Endometrial microvascular endothelial cells (primary cell): Measurements from ENCODE around the gene EGFLAM. TPM values are rescaled to one million over a fixed set of nuclear protein-coding genes. Genes with fewer than 3 reads are reported as not detected.

Experiments
- in situ Hi-C: cut with HindIII; loops from 2 replicates; pipeline ENCODE4 v1.10.0; 2017; ENCODE audit warnings: low sequenced_read_pairs, low pct_unique_long_range_greater_than_20kb; ENCODE audit errors: inconsistent ontology term
- total RNA-seq: library from RNA; depleted of rRNA; stranded (reverse); fragments of >200 nt; gene quantifications from one replicate; pipeline ENCODE4 v1.2.3, GENCODE V29; 2015; ENCODE audit errors: inconsistent ontology term

The EGFLAM gene
- total RNA-seq, 1 donor from 2014 or later: 0.46 TPM

DNA sequence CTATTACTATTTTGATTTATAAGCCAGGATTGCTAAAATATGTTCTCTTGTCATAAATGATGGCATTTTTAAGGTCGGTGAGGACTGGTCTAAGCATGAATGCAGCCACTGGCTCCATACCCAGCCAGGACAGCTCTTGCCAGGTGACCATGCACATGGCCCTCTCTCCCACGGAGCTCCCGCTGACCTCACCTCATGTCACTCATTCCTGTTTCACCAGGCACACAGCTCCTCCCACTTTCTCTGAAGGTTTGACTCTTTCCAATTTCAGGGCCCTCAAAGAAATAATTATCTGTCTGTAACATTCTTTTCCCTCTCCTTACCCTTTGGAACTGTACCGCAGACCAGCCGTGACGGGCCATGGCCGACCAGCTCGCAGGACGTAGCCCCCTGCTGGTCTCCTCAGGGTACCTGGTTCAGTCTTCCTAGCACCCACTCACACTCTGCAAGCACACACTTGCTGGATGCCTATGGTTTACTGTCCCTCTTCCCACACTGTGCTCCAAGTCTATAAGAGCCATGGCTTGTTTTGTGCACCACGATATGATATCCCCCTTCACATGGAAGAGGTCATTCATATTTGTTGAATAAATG, 225.5 kb downstream of the EGFLAM start:
- in situ Hi-C loops: no loop called here

DNA sequence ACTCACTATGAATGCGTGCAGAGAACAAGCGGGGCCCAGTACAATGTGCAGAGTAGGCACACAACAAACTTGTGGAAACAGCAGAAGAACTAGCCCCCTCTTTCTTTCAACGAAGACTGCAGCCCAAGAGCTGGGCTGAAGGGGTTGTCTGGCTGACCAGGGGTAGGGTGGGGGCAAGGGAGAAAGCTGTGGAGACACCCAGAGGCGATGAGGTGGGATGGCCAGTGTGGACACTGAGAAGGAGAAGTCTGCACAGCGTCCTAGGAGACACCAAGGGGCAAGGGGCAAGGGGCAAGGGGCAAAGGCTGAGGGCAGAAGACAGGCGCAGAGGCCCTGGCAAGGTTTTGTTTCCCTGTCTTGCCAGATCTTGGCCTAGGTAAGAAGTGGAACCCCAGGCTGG, 235.8 kb downstream of the EGFLAM start:
- in situ Hi-C loops: no loop called here

DNA sequence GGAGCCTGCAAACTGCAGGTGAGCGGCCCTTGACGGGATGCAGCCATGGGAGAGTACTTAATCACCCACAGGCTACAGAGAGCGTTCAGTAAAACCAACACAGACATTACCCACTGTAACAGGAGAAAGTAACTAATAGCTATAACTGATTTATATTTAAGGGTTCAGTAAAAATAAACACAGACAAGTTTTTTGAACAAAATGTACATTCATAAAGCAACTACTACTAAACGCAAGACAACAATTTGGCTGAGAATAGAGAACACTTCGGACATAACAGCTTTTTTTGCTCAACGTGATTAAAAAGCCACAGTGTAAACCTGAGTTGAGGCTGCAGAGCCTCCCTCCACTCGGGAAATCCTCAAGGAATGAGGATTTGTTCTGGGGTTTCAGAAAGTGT, 236.4 kb downstream of the EGFLAM start:
- in situ Hi-C loops: no loop called here

DNA sequence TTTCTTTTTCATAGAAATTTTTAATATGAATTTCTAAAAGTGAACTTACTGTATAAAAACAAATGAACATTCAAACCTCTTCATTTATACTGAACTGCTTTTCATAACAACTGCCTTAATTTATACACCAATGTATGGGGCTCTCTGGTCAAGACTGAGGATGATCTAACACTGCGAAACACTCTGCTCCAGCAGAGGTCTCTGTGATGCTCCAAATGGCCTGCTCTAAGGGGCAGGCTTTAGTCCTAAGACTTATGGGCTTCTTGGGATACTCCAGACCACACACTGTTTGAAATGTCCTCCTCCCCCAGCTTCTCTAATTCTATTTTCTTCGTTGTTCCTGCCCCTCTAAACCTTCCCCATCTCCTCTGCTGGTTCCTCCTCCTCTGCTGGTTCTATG, 239.6 kb downstream of the EGFLAM start:
- in situ Hi-C loops: no loop called here

DNA sequence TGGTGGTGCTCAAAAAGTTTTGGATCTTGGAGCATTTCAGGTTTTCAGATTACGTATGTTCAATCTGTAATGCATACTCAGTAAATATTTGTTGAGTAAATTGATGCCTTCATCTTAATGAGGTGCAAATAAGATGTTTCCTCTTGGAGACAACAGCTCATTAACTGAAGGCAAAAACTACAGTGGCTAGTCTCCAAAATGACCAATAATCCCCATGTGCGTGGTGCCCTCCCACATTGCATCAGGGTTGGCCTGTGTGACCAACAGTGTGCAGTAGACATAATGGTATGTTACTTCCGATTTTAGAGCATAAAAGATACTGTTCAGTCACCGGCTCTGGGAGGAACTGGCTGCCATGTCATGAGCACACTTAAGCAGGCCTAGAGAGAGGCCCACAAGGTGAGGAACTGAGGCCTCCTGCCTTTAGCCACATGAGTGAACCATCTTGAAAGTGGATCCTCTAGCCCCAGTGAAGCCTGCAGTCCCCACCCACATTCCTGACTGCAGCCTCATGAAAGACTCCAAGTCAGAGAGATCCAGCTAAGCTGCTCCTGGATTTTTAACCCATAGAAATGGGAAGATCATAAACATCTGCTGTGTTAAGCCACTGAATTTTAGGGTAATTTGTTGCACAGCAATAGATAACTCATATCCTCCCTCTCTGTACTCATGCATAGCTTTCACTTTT, 242.4 kb downstream of the EGFLAM start:
- in situ Hi-C loops: no loop called here

DNA sequence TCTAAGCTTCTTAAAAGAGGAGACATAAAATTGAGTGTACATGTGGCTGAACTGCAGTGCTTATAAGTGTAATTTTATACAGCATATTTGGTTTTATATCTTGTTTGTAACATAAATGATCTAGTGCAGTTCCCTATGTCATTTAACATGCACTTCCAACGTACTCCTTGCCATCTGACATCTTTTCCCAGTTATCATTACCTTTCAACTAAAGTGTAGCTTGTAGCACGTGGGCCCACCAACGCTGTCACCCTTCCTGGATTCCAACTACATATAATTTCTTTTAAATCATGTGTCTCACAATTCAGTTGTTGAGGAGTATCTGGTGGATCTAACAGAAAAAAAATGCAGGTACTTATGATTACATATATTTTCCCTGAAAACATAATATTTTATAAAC, 247.9 kb downstream of the EGFLAM start:
- in situ Hi-C loops: no loop called here

DNA sequence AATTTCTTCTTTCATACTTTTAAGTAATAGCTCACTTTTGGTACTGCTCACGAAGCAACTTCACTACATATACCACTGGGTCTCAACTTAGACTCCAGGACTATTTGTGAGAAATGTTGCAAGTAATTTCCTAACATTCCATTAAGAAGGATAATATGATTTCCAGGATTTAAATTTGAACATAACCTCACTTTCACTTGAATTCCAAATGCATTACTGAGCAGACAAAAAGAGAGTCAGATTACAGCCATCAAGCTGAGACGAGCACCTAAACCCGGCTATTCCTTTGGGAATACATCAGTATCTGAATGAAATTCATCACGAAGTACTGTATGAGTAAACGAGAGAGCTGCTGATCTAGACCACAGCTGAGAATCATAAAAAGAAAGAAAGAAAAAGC, 250.8 kb downstream of the EGFLAM start:
- in situ Hi-C loops: no loop called here
